HepG2 (cell line): ENCODE results near the gene SDR42E2. TPM values are rescaled to one million over a fixed set of nuclear protein-coding genes. Genes with fewer than 3 reads are reported as not detected.

ENCODE experiments used
- ARID3A ChIP-seq: IDR thresholded peaks from 2 replicates; pipeline ENCODE4 v1.6.1; 2012; ENCODE audit warnings: low read depth, low read length, improper control_type of control experiment
- BCL6 ChIP-seq: IDR thresholded peaks from 2 replicates; pipeline ENCODE4 v1.6.1; 2016; ENCODE audit warnings: missing genetic modification reagents, missing compliant biosample characterization
- CERS6 ChIP-seq: sonication (generic); formaldehyde crosslinking; IDR thresholded peaks from 2 replicates; pipeline ENCODE4 v1.5.0; 2020; ENCODE audit warnings: missing genetic modification reagents
- CHD2 ChIP-seq: IDR thresholded peaks from 2 replicates; pipeline ENCODE4 v1.6.1; 2011; ENCODE audit warnings: low read depth, low read length, improper control_type of control experiment
- CREB3 ChIP-seq: sonication (generic); formaldehyde crosslinking; IDR thresholded peaks from 2 replicates; pipeline ENCODE4 v1.5.0; 2020; ENCODE audit warnings: missing genetic modification reagents
- CTCF ChIP-seq: sonication (generic); formaldehyde crosslinking; IDR thresholded peaks from 2 replicates; pipeline ENCODE4 v1.5.0; 2020; ENCODE audit warnings: mild to moderate bottlenecking, missing genetic modification reagents, moderate library complexity
- ELF4 ChIP-seq: sonication (generic); formaldehyde crosslinking; IDR thresholded peaks from 2 replicates; pipeline ENCODE4 v1.5.0; 2020; ENCODE audit warnings: missing genetic modification reagents, mild to moderate bottlenecking, moderate library complexity, borderline replicate concordance
- HES4 ChIP-seq: sonication (generic); formaldehyde crosslinking; IDR thresholded peaks from 2 replicates; pipeline ENCODE4 v1.9.0; 2021; ENCODE audit warnings: mild to moderate bottlenecking, missing genetic modification reagents, borderline replicate concordance
- MXI1 ChIP-seq: IDR thresholded peaks from 3 replicates; pipeline ENCODE4 v1.6.1; 2012; ENCODE audit warnings: low read depth, low read length, inconsistent platforms, borderline replicate concordance
- NFRKB ChIP-seq: fragments of 450-650 bp; IDR thresholded peaks from 2 replicates; pipeline ENCODE4 v1.6.1; 2017
- SATB2 ChIP-seq: sonication (generic); formaldehyde crosslinking; IDR thresholded peaks from 2 replicates; pipeline ENCODE4 v1.5.0; 2020; ENCODE audit warnings: missing genetic modification reagents
- SP140L ChIP-seq: sonication (generic); formaldehyde crosslinking; IDR thresholded peaks from 2 replicates; pipeline ENCODE4 v1.4.0; 2020; ENCODE audit warnings: missing genetic modification reagents, borderline replicate concordance
- SSRP1 ChIP-seq: IDR thresholded peaks from 2 replicates; pipeline ENCODE4 v1.6.1; 2016; ENCODE audit warnings: control low read depth
- TEF ChIP-seq: sonication (generic); formaldehyde crosslinking; IDR thresholded peaks from 2 replicates; pipeline ENCODE4 v1.5.0; 2020; ENCODE audit warnings: missing genetic modification reagents
- TP53 ChIP-seq: sonication (generic); formaldehyde crosslinking; conservative IDR thresholded peaks from 2 replicates; pipeline ENCODE4 v1.4.0; 2020; ENCODE audit warnings: missing genetic modification reagents
- ZNF350 ChIP-seq: sonication (generic); formaldehyde crosslinking; IDR thresholded peaks from 2 replicates; pipeline ENCODE4 v1.4.0; 2020; ENCODE audit warnings: mild to moderate bottlenecking, low read depth, missing genetic modification reagents, borderline replicate concordance
- ZNF562 ChIP-seq: sonication (generic); formaldehyde crosslinking; IDR thresholded peaks from 2 replicates; pipeline ENCODE4 v1.8.0; 2022; ENCODE audit warnings: missing genetic modification reagents, borderline replicate concordance
- ZNF564 ChIP-seq: sonication (generic); formaldehyde crosslinking; IDR thresholded peaks from 2 replicates; pipeline ENCODE4 v1.8.1; 2023; ENCODE audit warnings: mild to moderate bottlenecking, missing genetic modification reagents
- ZNF570 ChIP-seq: sonication (generic); formaldehyde crosslinking; IDR thresholded peaks from 2 replicates; pipeline ENCODE4 v1.4.0; 2020; ENCODE audit warnings: mild to moderate bottlenecking, missing genetic modification reagents, borderline replicate concordance
- ZNF639 ChIP-seq: conservative IDR thresholded peaks from 2 replicates; pipeline ENCODE4 v1.6.1; 2018; ENCODE audit warnings: missing genetic modification reagents
- ZSCAN31 ChIP-seq: sonication (generic); formaldehyde crosslinking; IDR thresholded peaks from 2 replicates; pipeline ENCODE4 v1.5.0; 2020; ENCODE audit warnings: low read depth, mild to moderate bottlenecking, missing genetic modification reagents
- ZZZ3 ChIP-seq: sonication (generic); formaldehyde crosslinking; IDR thresholded peaks from 2 replicates; pipeline ENCODE4 v1.4.0; 2020; ENCODE audit warnings: missing genetic modification reagents, mild to moderate bottlenecking, borderline replicate concordance
- polyA plus RNA-seq, 8 experiments: library from polyadenylated mRNA; depleted of rRNA in 3 of 8; stranded (reverse) in 7 of 8; unstranded in 1 of 8; fragments of >200 nt; fragmentation: Illumina TruSeq in 4 of 8; extraction: Trizol in 4 of 8; gene quantifications; 2 replicates each; pipeline versions ENCODE4 v1.2.1 to v1.2.3, GENCODE V29; 2011 to 2016; ENCODE audit warnings: low read depth in 4 of 8, missing spikeins in 1 of 8, mixed read lengths in 1 of 8; ENCODE audit not compliant: insufficient read depth in 1 of 8
- total RNA-seq, 5 experiments: library from RNA; depleted of rRNA; stranded (reverse); fragments of >200 nt; fragmentation: Illumina TruSeq; extraction: Trizol; gene quantifications; 2 replicates each; pipeline ENCODE4 v1.2.3, GENCODE V29; 2016; ENCODE audit warnings: low read depth in 1 of 5

SDR42E2 gene
- total and polyA plus RNA-seq, 2 of the 13 experiments (the other 11 are each of a cell fraction or from before 2014, with no cell fraction given): 0.05 to 0.11 TPM

GRCh38 chr16:22188595-22189442 lies 26.5 kb downstream of the SDR42E2 start (continued):
- peak; percentile 49; the same call in 1 of the 2 replicates for TF ChIP-seq CERS6 (CRISPR knock-in tag)
- TF ChIP-seq SATB2 (CRISPR knock-in tag): 0 out of 2 replicates have a peak, but pooled peaks have one; percentile 66
- TF ChIP-seq TP53: 0 out of 2 replicates have a peak, but pooled peaks have one; percentile 35
- TF ChIP-seq SP140L (CRISPR knock-in tag): no peak
- no peak for TF ChIP-seq ZZZ3
- no peak for TF ChIP-seq NFRKB
- TF ChIP-seq ZSCAN31 (CRISPR knock-in tag): no peak
- TF ChIP-seq ZNF350 (CRISPR knock-in tag): no peak
- TF ChIP-seq TEF: 0 out of 2 replicates have a peak, but pooled peaks have one; percentile 38
- TF ChIP-seq CHD2: 0 out of 2 replicates have a peak, but pooled peaks have one; percentile 15
- TF ChIP-seq HES4 (CRISPR knock-in tag): no peak
- peak; percentile 51; the same call in 1 of the 2 replicates for TF ChIP-seq CREB3 (CRISPR knock-in tag)
- TF ChIP-seq SSRP1 (CRISPR knock-in tag): no peak
- no peak for TF ChIP-seq ZNF564 (CRISPR knock-in tag)
- peak; percentile 97 for TF ChIP-seq ARID3A
- TF ChIP-seq CTCF: peak; percentile 98
- TF ChIP-seq ZNF570 (CRISPR knock-in tag): no peak
- TF ChIP-seq ZNF562 (CRISPR knock-in tag): no peak
- TF ChIP-seq MXI1: peak; percentile 32; the same call in 1 of the 3 replicates
- 0 out of 2 replicates have a peak, but pooled peaks have one; percentile 25 for TF ChIP-seq BCL6 (CRISPR knock-in tag)
- TF ChIP-seq ZNF639 (CRISPR knock-in tag): no peak
- peak; percentile 38; the same call in 1 of the 2 replicates for TF ChIP-seq ELF4 (CRISPR knock-in tag)
